AG04450 (cell line): ENCODE measurements around the gene UXS1. TPM values are rescaled to one million over a fixed set of nuclear protein-coding genes. Genes with fewer than 3 reads are reported as not detected.

Experiments used
- CTCF ChIA-PET: fragments of 300-600, 350-600 bp; formaldehyde crosslinking; extraction: SDS; loops from one replicate; lab custom pipeline; 2022; ENCODE audit warnings: antibody characterized with exemption, inconsistent platforms; lab: Charles Lee
- POLR2A ChIA-PET: fragments of 350-600 bp; formaldehyde crosslinking; extraction: SDS; loops from one replicate; lab custom pipeline; 2021; ENCODE audit warnings: antibody characterized with exemption, inconsistent platforms; lab: Yijun Ruan, JAX
- DNase-seq: peaks from one replicate; pipeline ENCODE4 v3.0.0-alpha.2; 2011; ENCODE audit warnings: low read depth, low spot score
- H3K27ac ChIP-seq: one replicate; pipeline ENCODE4 v1.5.1; 2012; ENCODE audit warnings: low read depth, low read length, control low read depth
- H3K27me3 ChIP-seq: one replicate; pipeline ENCODE4 v1.6.0; 2012; ENCODE audit warnings: low read length; ENCODE audit not compliant: control insufficient read depth, insufficient read depth
- H3K4me3 ChIP-seq: 2 replicates; pipeline ENCODE4 v1.5.1; 2011; ENCODE audit warnings: mild to moderate bottlenecking, low read depth, low read length, control low read depth
- H3K9me3 ChIP-seq: 2 replicates; pipeline ENCODE4 v1.5.1; 2012; ENCODE audit warnings: low read length; ENCODE audit not compliant: control insufficient read depth, insufficient read depth
- polyA plus RNA-seq: library from polyadenylated mRNA; depleted of rRNA; stranded (reverse); fragments of >200 nt; gene quantifications from 2 replicates; pipeline ENCODE4 v1.2.3, GENCODE V29; 2011
- TF ChIP-seq, protein P1 (sequence below): IDR thresholded peaks from 2 replicates; pipeline ENCODE4 v1.5.1; 2011; ENCODE audit warnings: low read depth, low read length, control low read depth, inconsistent platforms

Gene UXS1
- polyA plus RNA-seq, 1 experiment: 53.2 TPM

DNA sequence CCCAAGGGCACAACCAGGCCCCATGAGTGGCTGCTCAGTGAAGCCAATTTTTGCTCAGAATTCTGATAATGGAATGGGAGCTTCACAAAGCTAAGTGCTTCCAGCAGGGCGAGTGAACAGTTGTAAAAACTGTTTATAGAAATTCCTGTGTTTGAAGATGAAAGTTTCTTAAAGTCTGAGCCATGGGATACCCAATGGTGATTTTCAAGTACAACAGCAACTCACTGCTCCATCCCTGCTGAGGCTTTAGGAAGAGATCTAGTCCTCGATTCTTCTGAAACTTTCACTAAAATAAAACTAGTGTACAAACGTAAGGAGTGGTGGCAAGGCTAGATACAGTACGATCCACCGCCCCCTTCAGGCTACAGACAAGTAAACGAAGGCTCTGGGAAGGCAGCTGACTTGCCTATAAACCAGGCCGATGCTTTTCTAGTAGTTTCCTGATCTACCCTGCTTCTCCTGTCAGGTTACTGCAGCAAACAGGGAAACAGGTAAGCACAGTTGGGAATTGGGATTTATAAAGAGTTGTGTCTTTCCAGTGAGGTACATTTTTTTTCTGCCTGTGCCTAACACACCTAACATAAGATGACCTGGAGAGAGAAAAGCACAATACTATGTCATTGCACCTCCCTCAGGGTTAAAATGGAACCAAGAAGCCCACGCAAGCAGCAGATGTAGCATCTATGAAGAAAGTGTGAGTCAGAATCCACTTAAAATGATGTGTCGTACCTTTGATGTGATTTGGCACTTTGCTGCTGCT, 108.7 kb downstream of the UXS1 start:
- Histone ChIP-seq H3K27me3 (no peaks in the 10 kb centered on the region), H3K9me3 (no peaks in the 10 kb centered on the region), H3K27ac (no peak overlapping the region), H3K4me3 (no peak overlapping the region)
- peak; percentile 3 for DNase-seq
- ChIA-PET POLR2A (no interaction called here), CTCF (interaction anchor here (0.7 to 2.2 kb wide), 3 partner anchors 509 to 538 kb away, joined by 3 to 11 read pairs (median 6); no protein-coding TSS in a partner anchor)
- TF ChIP-seq, protein P1, sequence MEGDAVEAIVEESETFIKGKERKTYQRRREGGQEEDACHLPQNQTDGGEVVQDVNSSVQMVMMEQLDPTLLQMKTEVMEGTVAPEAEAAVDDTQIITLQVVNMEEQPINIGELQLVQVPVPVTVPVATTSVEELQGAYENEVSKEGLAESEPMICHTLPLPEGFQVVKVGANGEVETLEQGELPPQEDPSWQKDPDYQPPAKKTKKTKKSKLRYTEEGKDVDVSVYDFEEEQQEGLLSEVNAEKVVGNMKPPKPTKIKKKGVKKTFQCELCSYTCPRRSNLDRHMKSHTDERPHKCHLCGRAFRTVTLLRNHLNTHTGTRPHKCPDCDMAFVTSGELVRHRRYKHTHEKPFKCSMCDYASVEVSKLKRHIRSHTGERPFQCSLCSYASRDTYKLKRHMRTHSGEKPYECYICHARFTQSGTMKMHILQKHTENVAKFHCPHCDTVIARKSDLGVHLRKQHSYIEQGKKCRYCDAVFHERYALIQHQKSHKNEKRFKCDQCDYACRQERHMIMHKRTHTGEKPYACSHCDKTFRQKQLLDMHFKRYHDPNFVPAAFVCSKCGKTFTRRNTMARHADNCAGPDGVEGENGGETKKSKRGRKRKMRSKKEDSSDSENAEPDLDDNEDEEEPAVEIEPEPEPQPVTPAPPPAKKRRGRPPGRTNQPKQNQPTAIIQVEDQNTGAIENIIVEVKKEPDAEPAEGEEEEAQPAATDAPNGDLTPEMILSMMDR: peak; percentile 60

DNA sequence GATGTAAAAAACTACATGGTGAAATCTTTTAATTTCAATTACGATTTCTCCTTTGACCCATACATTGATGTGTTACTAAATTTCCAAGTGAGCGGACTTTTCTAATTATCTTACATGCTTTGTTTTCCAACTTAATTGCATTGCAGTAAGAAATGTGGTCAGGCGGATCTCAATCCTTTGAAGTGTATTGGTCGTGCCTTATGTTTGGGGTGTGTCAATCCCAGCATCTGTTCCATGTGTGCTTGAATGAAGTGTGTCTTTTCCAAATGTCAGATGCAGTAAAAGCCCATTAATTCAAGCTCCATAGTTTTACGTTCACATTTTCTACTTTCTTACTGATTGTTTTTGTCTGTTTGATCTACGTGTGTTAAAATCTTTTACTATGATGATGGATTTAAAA, 113.1 kb downstream of the UXS1 start:
- ChIA-PET CTCF (no interaction called here), POLR2A (no interaction called here)
- Histone ChIP-seq H3K27me3 (no peaks in the 10 kb centered on the region), H3K9me3 (no peaks in the 10 kb centered on the region), H3K4me3 (no peak overlapping the region), H3K27ac (no peak overlapping the region)
- TF ChIP-seq, protein P1: no peak
- DNase-seq: no peak

DNA sequence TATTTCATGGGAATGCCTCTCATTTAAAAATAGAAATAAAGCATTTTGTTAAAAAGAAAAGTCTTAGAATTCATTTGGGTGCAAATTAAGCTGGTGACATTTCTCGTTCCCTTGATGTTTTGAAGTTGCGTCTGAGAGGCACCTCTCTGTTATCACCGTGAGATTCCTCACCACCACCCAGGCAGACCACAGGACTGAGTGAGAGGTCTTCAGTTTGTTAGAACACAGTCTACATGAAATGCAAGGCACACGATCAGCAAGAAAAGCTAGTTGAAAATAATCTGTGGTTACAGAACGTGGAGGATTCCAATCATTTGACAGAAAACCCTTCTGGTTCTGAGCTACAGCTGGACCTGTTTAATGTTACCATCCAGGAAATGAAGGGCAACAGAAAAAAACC, 116.0 kb downstream of the UXS1 start:
- POLR2A ChIA-PET: no interaction called here
- CTCF ChIA-PET: no interaction called here
- no peak overlapping the region for H3K27ac ChIP-seq
- no peaks in the 10 kb centered on the region for H3K27me3 ChIP-seq
- DNase-seq: no peak
- H3K9me3 ChIP-seq: no peaks in the 10 kb centered on the region
- TF ChIP-seq, protein P1: no peak
- H3K4me3 ChIP-seq: no peak overlapping the region

DNA sequence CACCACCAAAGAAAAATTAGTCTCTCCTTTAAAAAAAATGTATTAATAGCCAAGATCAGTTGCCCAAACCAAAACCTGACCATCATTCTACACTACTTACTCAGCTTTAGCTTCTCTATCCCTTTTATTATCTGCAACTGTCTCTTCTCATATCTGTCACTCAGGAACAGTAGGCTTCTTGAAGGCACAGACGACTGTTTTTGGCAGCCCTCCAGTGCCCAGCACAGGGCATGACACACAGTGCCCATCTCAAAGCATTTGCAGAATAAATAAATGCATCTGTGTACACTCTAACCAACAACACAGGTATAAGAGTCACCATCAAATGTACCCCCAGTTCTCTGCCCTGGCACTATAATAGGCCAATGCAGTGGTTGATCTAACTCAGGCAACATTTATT, 117.2 kb downstream of the UXS1 start:
- DNase-seq: no peak
- H3K9me3 ChIP-seq: no peaks in the 10 kb centered on the region
- H3K4me3 ChIP-seq: no peak overlapping the region
- TF ChIP-seq, protein P1: no peak
- no peak overlapping the region for H3K27ac ChIP-seq
- ChIA-PET POLR2A (no interaction called here), CTCF (no interaction called here)
- no peaks in the 10 kb centered on the region for H3K27me3 ChIP-seq

DNA sequence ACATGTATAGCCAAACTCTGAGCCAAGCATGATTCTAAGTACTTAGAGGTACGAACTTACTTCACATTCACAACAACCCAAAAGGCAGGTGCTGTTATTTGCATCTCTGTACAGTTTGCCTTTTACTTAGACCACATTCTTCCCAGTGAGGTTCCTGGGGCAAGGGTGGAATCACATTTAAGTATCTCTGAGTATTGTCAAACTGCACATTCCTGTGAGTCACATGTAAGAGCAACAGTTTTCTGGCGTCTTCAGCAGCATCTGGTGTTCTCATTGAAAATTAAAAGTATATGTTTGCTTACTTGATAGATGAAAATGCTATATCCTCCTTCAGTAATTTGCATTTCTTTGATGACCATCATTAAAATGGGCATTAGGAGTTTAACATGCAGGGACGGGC, 119.1 kb downstream of the UXS1 start:
- Histone ChIP-seq H3K4me3 (no peak overlapping the region), H3K27me3 (peaks cover 2% of the 10 kb centered on the region), H3K27ac (no peak overlapping the region), H3K9me3 (no peaks in the 10 kb centered on the region)
- DNase-seq: no peak
- ChIA-PET POLR2A (no interaction called here), CTCF (no interaction called here)
- TF ChIP-seq, protein P1: no peak
